Right cardiac atrium (tissue), 5 donors: ENCODE data around the gene FAM98B. TPM values are rescaled to one million over a fixed set of nuclear protein-coding genes. Genes with fewer than 3 reads are reported as not detected.
"Not testable (repeated sequence)": the region's sequence is repeated elsewhere in the genome, so short reads cannot be mapped to it uniquely, and the experiment has no call there.

Source experiments
- ATAC-seq, 2 donors: fragments of 200-7000 bp; cut with Tn5 transposase; one replicate each; pipeline versions ENCODE4 v1.8.0 to v1.9.1; 2020; ENCODE audit warnings: moderate library complexity in 2 of 2, mild to moderate bottlenecking in 1 of 2
- DNase-seq, 3 donors: peaks; one replicate each; pipeline ENCODE4 v3.0.0-alpha.2; 2020
- H3K27ac ChIP-seq: one replicate; pipeline ENCODE4 v1.5.1; 2013; ENCODE audit warnings: mild to moderate bottlenecking, low read length, control low read depth, moderate library complexity
- H3K27me3 ChIP-seq: one replicate; pipeline ENCODE4 v1.6.1; 2013; ENCODE audit not compliant: control insufficient read depth, insufficient read depth
- H3K4me1 ChIP-seq: one replicate; pipeline ENCODE4 v1.6.1; 2013; ENCODE audit warnings: low read length; ENCODE audit not compliant: control insufficient read depth, insufficient read depth
- H3K4me3 ChIP-seq: one replicate; pipeline ENCODE4 v1.5.1; 2013; ENCODE audit warnings: low read length, control low read depth
- H3K9me3 ChIP-seq: one replicate; pipeline ENCODE4 v1.6.1; 2013; ENCODE audit warnings: low read length; ENCODE audit not compliant: control insufficient read depth
- WGBS: extraction: QIAGEN DNeasy Blood & Tissue Kit; methylation state at CpG from one replicate; pipeline ENCODE4 v1.1.7; 2013; 5-methylcytosine and 5-hydroxymethylcytosine counted together
- intact Hi-C, 4 donors: fragments of 100-400 bp; cut with DNase I; formaldehyde crosslinking; loops; one replicate each; pipeline versions ENCODE4 v1.11.0 to v1.14.0; 2022 to 2023
- polyA plus RNA-seq: library from polyadenylated mRNA; stranded (reverse); fragments of 200-250 nt; gene quantifications from one replicate; pipeline ENCODE4 v1.2.3, GENCODE V29; 2013
- total RNA-seq, 4 donors: library from RNA; stranded (reverse); fragmentation: NEBNext Ultra II Directional; extraction: Animal tissue kit (Norgen Biotek cat#: 25700); gene quantifications; one replicate each; pipeline ENCODE4 v1.2.1, GENCODE V29; 2021
- donor health status: healthy with polysubstance abuse.
- donor health status: DM: no; HTN: yes; CAD: no.
- donor health status: DM: no; HTN: no; CAD: no.
- donor health status: DM: no; HTN: yes; CAD: no; lungs with severe emphysema.
- donor health status: DM: yes; HTN: yes; CAD: no.

The FAM98B gene
- total and polyA plus RNA-seq, 5 donors = 13.9 to 26.8 (median 26.6) TPM

DNA sequence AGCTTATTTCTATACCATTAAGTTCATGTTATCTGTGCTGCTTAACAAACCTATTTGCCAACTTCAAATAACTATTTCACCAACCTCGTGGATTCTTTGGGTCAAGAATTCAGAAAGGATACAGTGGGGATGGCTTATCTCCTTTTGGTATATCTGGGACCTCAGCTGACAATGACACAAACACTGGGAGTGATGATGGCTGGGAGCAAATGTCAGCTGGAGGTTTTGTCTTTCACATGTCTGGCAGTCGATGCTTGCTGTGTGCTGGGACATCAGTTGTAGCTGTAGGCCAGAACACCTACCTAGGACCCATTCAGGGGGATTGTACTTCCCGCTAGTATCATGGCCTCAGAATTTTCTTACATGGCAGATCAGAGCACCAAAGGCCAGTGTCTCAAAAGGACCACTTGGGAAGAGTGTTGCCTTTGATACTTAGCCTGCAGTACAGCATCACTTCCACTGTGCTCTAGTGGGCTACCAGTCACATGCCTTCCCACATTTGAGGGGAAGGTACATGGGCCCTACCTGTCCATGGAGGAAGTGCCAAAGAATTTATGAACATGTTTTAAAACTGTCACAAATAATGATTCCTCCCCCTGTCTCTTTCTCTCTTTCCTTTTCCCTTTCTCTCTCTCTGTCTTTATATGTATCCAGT lies 23.7 kb upstream of the FAM98B start:
- Histone ChIP-seq H3K27me3 (no peaks in the 10 kb centered on the region), H3K27ac (no peak overlapping the region), H3K4me1 (no peaks in the 10 kb centered on the region), H3K9me3 (no peaks in the 10 kb centered on the region), H3K4me3 (no peak overlapping the region)
- 50% methylated on average over 3 of the region's 3 CpGs for WGBS
- DNase-seq (no peak), ATAC-seq (no peak)
- intact Hi-C loops = no loop called here

DNA sequence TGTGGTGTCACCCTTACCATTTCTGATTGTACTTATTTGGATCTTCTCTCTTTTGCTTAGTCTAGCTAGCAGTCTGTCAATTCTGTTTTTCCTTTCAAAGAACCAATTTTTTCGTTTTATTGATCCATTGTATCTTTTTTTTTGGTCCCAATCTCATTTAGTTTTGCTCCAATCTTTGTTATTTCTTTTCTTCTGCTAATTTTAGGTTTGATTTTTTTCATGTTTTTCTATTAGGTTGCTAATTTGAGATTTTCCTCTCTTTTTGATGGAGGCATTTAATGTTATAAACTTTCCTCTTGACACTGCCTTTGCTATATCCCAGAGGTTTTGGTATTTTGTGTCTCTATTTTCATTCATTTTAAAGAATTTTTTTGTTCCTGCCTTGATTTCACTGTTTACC lies 16.9 kb upstream of the FAM98B start:
- 18% methylated on average over 1 of the region's 1 CpG for WGBS
- Histone ChIP-seq H3K4me1 (no peaks in the 10 kb centered on the region), H3K9me3 (no peaks in the 10 kb centered on the region), H3K27me3 (no peaks in the 10 kb centered on the region), H3K27ac (no peak overlapping the region), H3K4me3 (no peak overlapping the region)
- intact Hi-C loops = no loop called here
- ATAC-seq = no peak
- DNase-seq = no peak

DNA sequence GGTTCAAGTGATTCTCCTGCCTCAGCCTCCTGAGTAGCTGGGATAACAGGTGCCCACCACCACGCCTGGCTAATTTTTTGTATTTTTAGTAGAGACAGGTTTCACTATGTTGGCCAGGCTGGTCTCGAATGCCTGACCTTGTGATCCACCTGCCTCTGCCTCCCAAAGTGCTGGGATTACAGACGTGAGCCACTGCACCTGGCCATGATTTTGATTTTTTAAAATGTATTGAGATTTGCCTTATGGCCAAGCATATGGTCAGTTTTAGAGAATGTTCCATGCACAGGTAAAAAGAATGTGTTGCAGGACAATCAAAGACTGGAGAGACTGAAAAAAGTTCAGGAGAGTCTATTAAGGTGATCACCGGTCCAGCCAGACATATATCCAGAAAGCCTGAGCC lies 16.3 kb upstream of the FAM98B start:
- H3K4me3 ChIP-seq, H3K9me3 ChIP-seq, H3K27me3 ChIP-seq, H3K27ac ChIP-seq, intact Hi-C loops, DNase-seq, H3K4me1 ChIP-seq, ATAC-seq: not testable (repeated sequence)
- 79% methylated on average over 4 of the region's 4 CpGs for WGBS

DNA sequence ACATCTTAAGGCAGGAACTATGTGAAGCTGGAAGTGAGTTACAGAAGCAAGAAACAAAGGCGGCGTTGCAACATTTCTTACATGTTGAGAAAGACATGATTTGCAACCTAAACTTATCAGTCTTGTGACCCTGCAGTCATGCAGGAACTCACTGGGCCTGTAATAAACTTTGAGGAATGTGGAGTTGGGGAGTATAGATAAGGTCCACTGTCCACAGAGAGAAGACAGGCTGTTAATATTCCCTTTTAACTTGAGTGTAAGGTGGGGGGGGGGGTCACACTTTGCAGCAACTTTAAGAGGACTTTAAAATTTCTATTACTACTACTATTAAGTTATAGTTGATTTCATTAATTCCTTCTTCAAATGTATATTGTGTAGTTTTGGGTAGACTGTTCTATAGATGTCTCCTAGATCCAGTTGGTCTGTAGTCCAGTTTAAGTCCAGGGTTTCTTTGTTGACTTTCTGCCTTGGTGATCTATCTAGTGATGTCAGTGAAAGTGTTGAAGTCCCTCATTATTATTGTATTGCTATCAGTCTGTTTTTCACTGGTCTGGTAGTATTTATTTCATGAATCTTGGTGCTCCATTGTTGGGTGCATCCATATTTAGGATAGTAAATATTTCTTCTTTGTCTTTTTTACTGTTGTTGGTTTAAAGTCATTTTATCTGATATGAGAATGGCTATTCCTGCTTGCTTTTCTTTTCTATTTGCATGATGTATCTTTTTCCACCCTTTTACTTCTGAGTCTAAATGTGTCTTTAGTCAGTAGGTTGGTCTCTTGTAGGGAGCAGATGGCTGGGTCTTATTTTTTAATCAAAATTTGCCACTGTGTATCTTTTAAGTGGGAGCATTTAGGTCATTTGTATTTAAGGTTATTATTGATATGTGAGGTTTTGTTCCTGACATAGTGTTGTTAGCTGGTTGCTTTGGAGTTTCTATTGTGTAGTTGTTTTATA lies 15.6 kb upstream of the FAM98B start:
- intact Hi-C loops = no loop called here
- Histone ChIP-seq H3K27me3 (no peaks in the 10 kb centered on the region), H3K27ac (no peak overlapping the region), H3K9me3 (no peaks in the 10 kb centered on the region), H3K4me1 (no peaks in the 10 kb centered on the region), H3K4me3 (no peak overlapping the region)
- DNase-seq (no peak), ATAC-seq (no peak)
- 55% methylated on average over 2 of the region's 2 CpGs for whole genome bisulfite sequencing

DNA sequence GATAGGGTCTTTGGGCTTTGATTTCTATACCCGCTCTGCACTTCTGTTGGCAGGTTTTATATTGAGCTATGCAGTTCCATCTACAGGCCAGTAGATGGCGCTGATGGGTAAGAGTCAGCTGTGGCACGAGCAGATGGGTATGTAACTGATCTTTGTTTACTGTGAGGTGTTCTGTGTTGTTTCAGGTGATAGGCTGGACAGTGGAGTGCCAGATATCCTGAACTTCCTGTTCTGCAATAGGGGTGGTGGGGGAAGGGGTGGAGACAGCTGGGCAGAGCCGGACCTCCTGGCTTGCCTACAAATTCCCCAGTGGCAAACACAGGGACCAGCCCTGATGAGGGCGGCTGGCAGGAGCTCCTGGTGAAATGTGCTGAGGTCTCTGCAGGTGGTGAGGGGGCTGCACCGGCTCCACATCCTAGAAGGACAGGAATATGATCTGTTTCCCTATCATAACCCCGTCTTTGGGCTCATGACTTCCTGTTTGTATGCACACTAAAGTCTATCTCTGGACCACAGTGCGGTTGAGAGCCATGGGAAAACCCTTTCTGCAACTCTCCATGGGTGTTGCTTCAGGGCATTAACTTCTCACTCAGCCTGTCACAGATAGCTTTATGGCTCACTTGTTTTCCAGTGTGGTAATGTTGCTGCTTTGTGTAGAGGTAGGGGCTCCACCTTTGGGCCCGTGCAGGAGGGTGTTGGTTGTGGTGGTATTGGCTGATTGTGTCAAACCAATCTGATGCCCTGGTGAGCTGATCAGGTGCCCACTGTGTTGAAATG lies 13.4 kb upstream of the FAM98B start:
- no peaks in the 10 kb centered on the region for H3K4me1 ChIP-seq
- intact Hi-C loops = loop anchor here in 3 of 4 donors (5.0 to 10.0 kb wide), 2 partner anchors 242 to 244 kb away; no protein-coding TSS in a partner anchor
- no peaks in the 10 kb centered on the region for H3K27me3 ChIP-seq
- H3K9me3 ChIP-seq = no peaks in the 10 kb centered on the region
- 21% methylated on average over 9 of the region's 9 CpGs for WGBS
- no peak overlapping the region for H3K4me3 ChIP-seq
- peak; percentile 81 to 83 for ATAC-seq
- no peak overlapping the region for H3K27ac ChIP-seq
- DNase-seq = peak; percentile 14 to 48 (median 38)

DNA sequence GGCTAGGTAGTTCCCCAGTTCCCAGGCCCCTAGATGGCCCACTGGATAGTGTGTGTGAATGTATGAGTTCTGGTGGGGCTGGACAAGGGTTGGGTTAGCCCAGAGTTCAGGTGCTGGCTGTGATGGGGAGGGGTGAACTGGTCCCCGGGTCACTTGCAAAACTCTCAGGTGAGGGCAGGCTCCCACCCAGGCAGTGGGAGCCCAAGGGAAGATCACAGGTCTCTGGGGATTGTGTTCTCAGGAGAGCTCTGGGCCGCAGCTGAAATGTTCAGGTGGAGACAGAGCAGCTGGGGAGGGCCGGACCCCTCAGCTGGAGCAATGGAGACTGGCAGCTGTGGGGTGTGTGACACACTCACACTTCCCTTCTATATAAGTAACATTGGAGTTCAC lies 12.8 kb upstream of the FAM98B start:
- H3K27ac ChIP-seq = no peak overlapping the region
- no peaks in the 10 kb centered on the region for H3K4me1 ChIP-seq
- ATAC-seq (peak; percentile 14 to 21), DNase-seq (peak in 1 of 3 donors; percentile 35)
- 90% methylated on average over 3 of the region's 3 CpGs for WGBS
- intact Hi-C loops = loop anchor here in 3 of 4 donors (5.0 to 10.0 kb wide), 2 partner anchors 241 to 244 kb away; no protein-coding TSS in a partner anchor
- H3K27me3 ChIP-seq = no peaks in the 10 kb centered on the region
- no peaks in the 10 kb centered on the region for H3K9me3 ChIP-seq
- no peak overlapping the region for H3K4me3 ChIP-seq

DNA sequence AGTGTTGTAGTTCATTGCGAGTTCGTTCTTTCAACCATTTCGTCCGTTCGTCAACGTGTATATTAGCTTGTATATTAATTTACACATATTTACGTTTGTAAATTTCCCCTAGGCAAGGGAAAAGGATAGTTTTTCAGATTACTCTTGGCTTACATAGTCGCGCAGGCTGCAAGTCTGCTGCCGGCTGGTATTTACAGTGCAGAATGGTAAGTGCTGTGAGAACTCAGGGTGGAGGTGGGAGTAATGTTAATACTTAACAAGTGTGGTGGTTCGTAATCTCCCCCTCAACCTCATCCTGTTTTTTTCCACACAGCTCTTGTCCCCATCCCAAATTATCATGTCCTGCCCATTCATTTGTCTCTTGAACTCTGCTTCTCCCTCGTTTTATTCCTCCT lies 766 bp downstream of the FAM98B start:
- ATAC-seq = no peak
- Histone ChIP-seq H3K4me3 (peak overlapping the region; percentile 99), H3K4me1 (no peaks in the 10 kb centered on the region), H3K9me3 (no peaks in the 10 kb centered on the region), H3K27me3 (no peaks in the 10 kb centered on the region), H3K27ac (peak overlapping the region; percentile 100)
- intact Hi-C loops = no loop called here
- no peak for DNase-seq
- WGBS = under 1% methylated on average over 12 of the region's 12 CpGs

DNA sequence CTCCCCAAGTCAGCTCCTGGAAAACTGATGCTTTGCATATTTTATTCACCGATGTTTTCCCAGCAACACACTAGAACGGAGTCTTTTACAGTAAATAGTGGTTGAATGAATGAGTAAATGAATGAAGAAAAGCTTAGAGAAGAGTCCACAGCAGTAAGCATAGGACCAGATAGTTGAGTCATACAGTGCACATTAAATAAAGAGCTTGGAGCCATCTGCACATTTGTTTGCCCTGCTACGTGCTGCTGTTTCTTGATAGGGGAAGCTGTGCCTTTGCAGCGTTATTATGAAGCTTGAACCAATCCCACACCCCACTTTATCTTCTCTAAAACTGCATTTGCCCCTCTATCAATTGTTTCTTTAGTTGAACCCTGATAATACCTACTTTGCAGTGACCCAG lies 1.2 kb downstream of the FAM98B start:
- WGBS = 4% methylated on average over 4 of the region's 4 CpGs
- H3K9me3 ChIP-seq = no peaks in the 10 kb centered on the region
- H3K27ac ChIP-seq = no peak overlapping the region
- peak overlapping the region; percentile 99 for H3K4me3 ChIP-seq
- H3K27me3 ChIP-seq = no peaks in the 10 kb centered on the region
- intact Hi-C loops = no loop called here
- DNase-seq (no peak), ATAC-seq (no peak)
- no peaks in the 10 kb centered on the region for H3K4me1 ChIP-seq

DNA sequence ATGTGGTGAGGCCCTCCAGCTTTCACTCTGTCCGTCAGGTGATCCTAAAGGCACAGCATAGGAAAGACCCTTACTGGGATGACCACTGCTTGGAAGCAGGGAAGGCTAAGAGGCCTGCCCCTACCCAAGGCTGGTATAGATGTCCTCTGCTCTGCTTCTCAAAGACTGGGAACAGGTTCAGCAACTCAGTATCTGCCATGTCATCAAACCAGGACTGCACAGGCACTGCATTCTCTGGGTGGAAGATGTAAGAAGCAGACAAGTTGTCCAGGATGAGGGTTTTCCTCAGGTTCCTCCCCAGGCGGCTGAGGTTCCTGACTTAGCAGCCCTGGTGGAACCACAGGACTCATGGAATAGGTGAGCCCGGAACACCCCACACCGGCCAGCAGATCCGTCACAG lies 4.7 kb downstream of the FAM98B start:
- DNase-seq (no peak), ATAC-seq (no peak)
- no peaks in the 10 kb centered on the region for H3K27me3 ChIP-seq
- over 99% methylated on average over 5 of the region's 5 CpGs for WGBS
- no peak overlapping the region for H3K27ac ChIP-seq
- H3K4me3 ChIP-seq = no peak overlapping the region
- H3K9me3 ChIP-seq = no peaks in the 10 kb centered on the region
- no peaks in the 10 kb centered on the region for H3K4me1 ChIP-seq
- intact Hi-C loops = no loop called here

DNA sequence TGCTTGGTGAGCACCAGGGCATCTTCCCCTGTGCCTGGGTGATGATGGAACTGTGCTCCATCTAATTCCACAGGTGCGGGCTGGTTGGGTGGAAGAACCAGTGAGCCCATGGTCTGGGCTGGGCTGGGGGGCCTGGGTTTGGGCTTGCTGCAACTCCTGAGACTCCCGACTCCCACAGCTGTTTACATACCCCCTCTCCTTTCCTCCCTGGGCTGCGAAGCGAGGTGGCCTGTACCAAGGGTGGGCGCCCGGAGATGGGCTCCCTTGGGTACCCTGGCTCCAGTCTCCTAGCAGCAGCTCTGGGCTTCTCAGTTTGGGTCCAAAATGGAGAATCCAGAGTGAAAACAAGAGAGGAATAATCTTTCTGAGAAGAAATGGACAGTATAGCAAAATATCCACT lies 5.6 kb downstream of the FAM98B start:
- intact Hi-C loops = no loop called here
- H3K27ac ChIP-seq = no peak overlapping the region
- no peak for ATAC-seq
- WGBS = 97% methylated on average over 6 of the region's 6 CpGs
- H3K27me3 ChIP-seq = no peaks in the 10 kb centered on the region
- H3K4me1 ChIP-seq = no peaks in the 10 kb centered on the region
- H3K9me3 ChIP-seq = no peaks in the 10 kb centered on the region
- no peak overlapping the region for H3K4me3 ChIP-seq
- no peak for DNase-seq

DNA sequence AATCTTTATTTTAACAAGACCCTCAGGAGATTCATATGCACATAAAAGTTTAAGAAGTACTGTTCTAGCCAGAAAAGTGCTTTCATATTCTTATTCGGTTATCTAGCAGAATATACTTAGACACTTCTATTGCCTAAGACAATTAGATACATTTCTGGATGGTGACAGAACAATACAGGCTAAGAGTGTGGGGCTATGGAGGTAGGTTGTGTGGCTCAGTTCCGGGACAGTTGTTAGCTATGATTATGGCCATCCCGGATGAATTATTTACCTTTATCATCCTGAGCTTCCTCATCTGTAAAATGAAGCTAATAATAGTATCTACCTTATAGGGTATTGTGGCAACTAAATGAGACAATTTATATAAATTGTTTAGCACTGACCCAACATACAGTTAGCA lies 6.6 kb downstream of the FAM98B start:
- no peak overlapping the region for H3K27ac ChIP-seq
- no peak for ATAC-seq
- H3K27me3 ChIP-seq = no peaks in the 10 kb centered on the region
- no peaks in the 10 kb centered on the region for H3K9me3 ChIP-seq
- intact Hi-C loops = no loop called here
- DNase-seq = no peak
- H3K4me3 ChIP-seq = no peak overlapping the region
- 87% methylated on average over 3 of the region's 3 CpGs for WGBS
- no peaks in the 10 kb centered on the region for H3K4me1 ChIP-seq
